Renal cortex interstitium (tissue), 11 donors: ENCODE data around the gene JAK3. TPM values are rescaled to one million over a fixed set of nuclear protein-coding genes. Genes with fewer than 3 reads are reported as not detected.
"Not testable (repeated sequence)": the region's sequence is repeated elsewhere in the genome, so short reads cannot be mapped to it uniquely, and the experiment has no call there.

Experiments
- DNase-seq, 11 donors: peaks; one replicate each; pipeline ENCODE4 v3.0.0-alpha.2; 2013; ENCODE audit warnings: low read depth in 9 of 11, low spot score in 4 of 11; ENCODE audit errors: extremely low read depth in 1 of 11
- polyA plus RNA-seq, 3 donors: library from polyadenylated mRNA; unstranded; fragments of 120-200 nt; gene quantifications; one replicate each; pipeline ENCODE4 v1.2.1, GENCODE V29; 2013; ENCODE audit not compliant: insufficient read length in 3 of 3

The JAK3 gene
- polyA plus RNA-seq, 3 donors, result 3.2 to 4.5 (median 3.3) TPM

DNA sequence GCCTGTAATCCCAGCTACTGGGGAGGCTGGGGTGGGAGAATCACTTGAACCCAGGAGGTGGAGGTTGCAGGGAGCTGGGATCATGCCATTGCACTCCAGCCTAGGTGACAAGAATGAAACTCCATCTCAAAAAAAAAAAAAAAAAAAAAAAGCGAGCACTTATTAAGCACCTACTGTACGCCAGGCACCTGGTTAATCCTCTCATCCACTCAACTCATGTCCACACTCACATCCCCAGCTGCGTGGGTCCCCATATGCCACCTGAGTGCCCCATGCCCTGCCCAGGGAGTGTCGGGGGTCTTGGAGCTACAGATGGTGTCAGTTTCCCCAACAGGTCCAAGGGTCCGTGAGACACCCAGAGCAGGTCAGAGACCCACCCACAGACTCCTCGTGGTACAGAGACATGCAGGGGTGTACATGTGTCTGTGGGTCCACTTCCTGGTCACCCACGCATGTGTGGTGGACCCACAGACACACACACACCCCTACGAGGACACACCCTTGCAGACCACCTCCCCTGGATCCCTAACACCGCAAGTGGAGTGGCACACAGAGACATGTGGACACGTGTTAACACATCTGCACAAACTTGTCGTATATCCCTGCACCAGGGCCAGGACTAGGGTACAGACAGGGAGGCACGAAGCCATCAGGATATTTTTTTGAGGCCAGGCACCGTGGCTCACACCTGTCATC lies 30.0 kb downstream of the JAK3 start:
- no peak for DNase-seq

GRCh38 chr19:17812099-17812498 lies 35.7 kb downstream of the JAK3 start:
- DNase-seq, result no peak

DNA sequence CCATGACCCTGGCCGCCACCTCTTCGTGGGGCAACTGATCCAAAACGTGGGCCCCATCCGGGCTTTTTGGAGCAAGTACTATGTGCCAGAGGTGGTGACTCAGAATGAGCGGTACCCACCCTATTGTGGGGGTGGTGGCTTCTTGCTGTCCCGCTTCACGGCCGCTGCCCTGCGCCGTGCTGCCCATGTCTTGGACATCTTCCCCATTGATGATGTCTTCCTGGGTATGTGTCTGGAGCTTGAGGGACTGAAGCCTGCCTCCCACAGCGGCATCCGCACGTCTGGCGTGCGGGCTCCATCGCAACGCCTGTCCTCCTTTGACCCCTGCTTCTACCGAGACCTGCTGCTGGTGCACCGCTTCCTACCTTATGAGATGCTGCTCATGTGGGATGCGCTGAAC lies 36.1 kb downstream of the JAK3 start:
- no peak for DNase-seq

DNA sequence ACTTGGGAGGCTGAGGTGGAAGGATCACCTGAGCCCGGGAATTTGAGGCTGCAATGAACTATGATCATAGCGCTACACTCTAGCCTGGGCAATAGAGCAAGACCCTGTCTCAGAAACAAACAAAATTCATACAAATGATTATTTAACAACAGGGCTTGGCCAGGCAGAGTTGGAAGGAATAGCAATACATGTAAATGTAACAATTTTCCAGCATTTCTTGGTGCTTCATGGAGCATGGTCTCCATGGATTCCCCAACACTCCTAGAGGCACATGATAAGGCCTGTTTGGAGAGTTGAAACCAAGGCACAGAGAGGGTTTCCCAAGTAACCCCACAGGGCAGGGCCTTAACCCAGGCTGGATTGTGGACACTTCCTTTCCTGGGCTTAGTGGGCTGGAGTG lies 36.7 kb downstream of the JAK3 start:
- DNase-seq, result no peak

GRCh38 chr19:17807731-17808316 lies 40.0 kb downstream of the JAK3 start:
- DNase-seq, result no peak

DNA sequence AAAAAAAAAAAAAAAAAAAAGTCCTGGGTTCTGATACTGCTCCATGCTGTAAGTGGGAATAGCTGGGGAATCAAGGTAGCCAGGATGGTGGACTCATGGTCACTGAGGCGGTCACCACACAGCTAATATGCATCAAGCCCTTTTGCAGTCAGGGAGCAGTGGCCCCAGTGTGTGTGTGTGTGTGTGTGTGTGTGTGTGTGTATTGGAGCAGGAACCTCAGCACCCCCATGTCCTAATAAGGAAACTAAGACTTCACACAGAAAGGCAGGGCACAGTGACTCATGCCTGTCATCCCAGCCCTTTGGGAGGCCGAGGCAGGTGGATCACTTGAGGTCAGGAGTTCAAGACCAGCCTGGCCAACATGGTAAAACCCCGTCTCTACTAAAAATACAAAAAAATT lies 40.8 kb downstream of the JAK3 start:
- no peak for DNase-seq

DNA sequence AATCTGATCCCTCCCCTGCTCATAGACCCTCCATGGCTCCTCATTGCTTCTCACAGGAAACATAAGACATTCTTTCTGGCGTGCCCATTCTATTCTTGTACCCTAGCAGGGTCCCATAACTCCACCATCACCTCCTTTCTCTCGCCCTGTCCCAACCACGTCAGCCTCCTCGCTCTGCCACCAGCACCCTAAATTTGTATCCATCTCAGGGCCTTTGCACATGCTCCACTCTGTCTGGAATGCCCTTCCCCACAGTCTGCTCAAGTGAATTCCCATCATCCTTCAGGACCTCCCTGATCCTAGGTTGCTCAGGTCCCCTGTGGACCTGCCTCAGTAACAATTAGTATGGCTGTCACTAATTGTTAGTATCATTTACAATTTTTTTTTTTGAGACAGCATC lies 42.4 kb downstream of the JAK3 start:
- no peak for DNase-seq

DNA sequence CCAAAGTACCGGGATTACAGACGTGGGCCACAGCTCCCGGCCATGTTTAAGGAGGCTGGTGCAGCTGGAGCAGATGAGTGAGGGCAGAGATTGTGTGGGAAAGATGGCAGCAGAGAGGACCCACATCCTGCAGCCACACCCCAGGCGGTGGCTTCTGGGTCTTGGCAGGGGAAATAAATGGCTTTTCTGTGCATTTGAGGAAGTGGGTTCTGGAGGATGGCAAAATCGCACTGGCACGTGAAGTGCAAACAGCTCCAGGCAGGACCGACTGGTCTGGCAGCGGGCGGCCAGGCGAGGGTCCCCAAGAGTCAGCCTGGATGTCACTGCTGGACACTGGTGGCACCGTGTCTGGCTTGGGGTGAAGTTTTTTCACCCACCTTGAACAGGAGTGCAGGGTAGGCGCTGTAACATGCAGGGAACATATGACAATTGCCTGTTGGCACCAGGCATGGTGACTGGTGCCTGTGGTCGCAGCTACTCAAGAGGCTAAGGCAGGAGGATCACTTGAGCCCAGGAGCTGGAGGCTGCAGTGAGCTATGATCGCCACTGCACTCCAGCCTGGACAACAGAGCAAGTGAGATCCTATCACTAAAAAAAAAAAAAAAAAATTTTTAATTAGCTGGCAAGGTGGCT lies 44.4 kb downstream of the JAK3 start:
- DNase-seq, result no peak

DNA sequence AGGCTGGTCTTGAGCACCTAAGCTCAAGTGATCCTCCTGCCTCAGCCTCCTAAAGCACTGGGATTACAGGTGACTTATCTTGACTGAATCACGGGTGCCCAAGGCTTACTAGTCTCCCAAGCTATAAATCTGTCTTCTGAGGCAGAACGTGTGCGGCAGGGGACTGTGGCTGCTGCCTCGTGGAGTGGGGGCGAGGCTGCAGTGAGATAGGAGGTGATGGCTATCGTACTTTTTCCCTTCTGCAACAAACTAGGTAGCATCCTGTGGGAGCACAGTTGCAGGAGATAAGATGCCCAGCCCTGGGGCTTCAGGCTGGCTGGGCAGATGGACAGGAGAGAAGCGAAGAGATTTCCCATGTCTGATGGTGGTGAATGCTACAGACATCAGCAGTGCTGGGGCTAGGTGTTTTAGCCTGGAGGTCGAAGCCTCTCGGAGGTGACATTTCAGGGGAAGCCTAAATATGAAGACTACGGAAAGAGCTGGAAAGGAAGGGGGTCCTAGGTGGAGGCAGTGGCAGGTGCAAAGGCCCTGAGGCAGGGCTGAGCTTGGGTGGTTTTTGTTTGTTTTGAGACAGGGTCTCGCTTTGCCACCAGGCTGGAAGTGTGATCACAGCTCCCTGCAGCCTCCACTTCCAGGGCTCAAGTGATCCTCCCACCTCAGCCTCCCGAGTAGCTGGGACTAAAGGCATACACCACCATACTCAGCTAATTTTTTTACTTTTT lies 45.5 kb downstream of the JAK3 start:
- no peak for DNase-seq

DNA sequence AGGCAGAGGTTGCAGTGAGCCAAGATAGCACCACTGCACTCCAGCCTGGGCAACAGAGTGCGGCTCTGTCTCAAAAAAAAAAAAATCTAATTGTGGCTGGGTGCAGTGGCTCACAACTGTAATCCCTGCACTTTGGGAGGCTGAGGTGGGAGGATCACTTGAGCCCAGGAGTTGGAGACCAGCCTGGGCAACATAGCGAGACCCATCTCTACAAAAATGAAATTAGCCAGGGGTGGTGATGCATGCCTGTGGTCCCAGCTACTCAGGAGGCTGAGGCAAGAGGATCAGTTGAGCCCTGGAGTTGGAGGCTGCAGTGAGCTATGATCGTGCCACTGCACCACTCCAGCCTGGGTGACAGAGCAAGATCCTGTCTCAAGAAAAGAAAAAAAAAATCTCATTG lies 49.2 kb downstream of the JAK3 start:
- not testable (repeated sequence) for DNase-seq

DNA sequence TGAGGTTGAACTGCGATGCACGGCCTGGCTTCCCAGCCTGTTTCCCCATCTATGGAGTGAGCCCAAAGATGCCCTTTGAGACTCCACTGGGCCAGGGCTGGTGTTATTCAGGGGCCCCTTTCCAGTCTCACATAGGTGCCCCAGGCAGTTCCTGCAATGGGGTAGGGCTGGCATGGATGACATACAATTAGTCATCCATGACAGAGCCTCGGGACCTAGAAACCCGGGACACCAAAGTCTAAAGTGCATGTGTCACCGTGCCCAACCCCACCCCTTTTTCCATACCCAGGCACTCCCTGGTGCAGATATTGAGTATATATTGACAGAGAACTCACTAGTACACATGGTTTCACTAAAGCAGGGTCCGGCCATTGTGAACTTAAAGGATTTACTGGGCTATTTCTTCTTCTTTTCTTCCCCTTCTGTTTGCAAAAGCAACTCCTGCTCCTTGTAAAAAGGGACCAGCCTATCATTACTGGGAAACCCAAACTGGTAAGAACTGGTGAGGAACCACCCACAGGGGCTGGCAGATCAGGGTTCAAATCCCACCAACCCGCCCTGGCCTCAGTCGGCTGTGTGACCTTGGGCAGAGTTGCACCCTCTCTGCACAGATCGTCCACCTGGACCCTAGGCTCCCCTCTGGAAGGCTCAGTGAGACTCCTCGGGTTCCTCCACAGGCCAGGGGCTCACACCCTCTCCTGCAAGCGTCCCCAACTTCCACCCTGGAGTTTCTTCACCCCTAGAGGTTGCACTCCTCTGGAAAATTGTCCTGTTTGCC lies 50.2 kb downstream of the JAK3 start:
- DNase-seq, result no peak

- no peak for DNase-seq
These were observed 50.9 kb downstream of the JAK3 start for GRCh38 chr19:17796838-17797423.

DNA sequence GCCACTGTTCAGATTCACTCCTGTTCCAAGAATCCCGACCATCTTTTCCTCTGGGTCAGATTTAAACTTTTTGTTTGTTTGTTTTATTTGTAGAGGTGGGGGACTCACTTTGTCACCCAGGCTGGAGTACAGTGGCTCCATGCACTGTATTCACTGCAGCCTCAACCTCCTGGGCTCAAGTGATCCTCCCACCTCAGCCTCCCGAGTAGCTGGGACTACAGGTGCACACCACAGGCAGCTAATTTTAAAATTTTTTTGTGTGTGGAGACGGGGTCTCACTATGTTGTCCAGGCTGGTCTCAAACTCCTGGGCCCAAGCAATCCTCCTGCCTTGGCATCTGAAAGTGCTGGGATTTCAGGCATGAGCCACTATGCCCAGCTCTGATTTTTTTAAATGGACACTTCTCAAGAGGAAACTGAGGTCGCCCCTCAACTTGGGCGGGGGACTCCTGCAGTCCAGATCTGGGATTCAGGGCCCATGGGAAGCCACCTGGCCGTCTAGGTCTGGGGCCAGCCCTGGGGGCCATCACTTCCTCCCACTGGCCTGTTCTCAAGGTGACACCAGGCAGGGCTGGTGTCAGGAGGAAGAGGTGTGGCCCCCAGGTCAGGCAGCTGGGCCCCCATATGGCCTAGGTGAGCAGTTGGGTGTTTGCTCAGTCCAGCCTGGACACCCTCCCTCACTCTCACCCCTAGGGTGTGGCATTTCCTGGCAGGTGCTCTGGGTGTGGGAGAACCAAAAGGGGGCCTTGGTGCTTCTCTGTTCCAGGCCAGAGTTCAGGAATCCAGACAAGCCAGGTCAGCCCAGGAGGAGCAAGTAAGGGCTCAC lies 51.6 kb downstream of the JAK3 start:
- no peak for DNase-seq

DNA sequence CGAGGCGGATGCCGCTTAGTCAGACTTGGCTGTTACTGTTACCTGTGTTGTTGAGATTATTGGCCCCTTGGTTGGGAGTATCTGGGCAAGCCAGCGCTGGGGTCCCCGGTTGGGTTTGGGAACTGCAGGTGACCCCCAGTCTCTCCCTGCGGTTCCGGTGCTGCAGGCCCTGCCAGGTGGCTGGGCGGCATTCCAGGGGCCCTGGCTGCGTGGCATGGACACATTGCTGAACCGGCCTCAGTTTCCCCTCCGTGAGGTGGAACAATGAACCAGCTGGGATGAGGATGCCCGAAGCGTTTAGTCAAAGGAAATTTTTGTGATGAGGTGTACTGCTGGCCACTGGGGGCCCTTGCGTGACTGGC lies 52.3 kb downstream of the JAK3 start:
- no peak for DNase-seq

- DNase-seq, result peak in 4 of 11 donors; percentile 35 to 66 (median 38)
These were observed 52.9 kb downstream of the JAK3 start, which contains the start of gene B3GNT3 for GRCh38 chr19:17794731-17795494. B3GNT3 (plus strand) TSS chr19:17795138; CDS start chr19:17807808, 12,670 bp downstream.

DNA sequence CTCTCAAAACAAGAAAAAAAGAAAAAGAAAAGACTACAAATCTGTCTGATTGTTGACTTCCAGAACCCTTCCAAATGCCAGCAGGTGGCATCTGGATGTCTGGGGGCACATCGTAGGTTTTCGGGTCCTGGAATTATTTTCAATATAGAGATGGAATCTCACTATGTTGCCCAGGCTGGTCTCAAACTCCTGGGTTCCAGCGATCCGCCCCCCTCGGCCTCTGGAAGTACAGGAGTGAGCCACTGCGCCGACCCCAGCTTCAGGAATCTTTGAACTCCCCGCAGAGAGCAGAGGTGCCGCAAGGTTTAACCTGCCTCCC lies 53.4 kb downstream of the JAK3 start:
- DNase-seq, result no peak

GRCh38 chr19:17790059-17790780 lies 57.6 kb downstream of the JAK3 start:
- no peak for DNase-seq
